HepG2 (cell line): ENCODE data around the gene CLEC4M.

Source experiments
- CHD4 ChIP-seq: fragments of 200-600 bp; sonication (generic); IDR thresholded peaks from 2 replicates; pipeline ENCODE4 v1.7.0; 2017; ENCODE audit warnings: mild to moderate bottlenecking, low read length, borderline replicate concordance
- EP300 ChIP-seq, 3 experiments: sonication (generic) in 1 of 3; formaldehyde crosslinking in 1 of 3; IDR thresholded peaks; 2 replicates each; pipeline versions ENCODE4 v1.5.1 to v1.6.1; 2011 to 2020; ENCODE audit warnings: low read depth in 2 of 3, low read length in 2 of 3, borderline replicate concordance in 1 of 3, improper control_type of control experiment in 1 of 3, mild to moderate bottlenecking in 1 of 3, missing genetic modification reagents in 1 of 3, moderate library complexity in 1 of 3
- TBL1XR1 ChIP-seq: fragments of 150-350 bp; IDR thresholded peaks from 2 replicates; pipeline ENCODE4 v1.6.1; 2014; ENCODE audit warnings: borderline replicate concordance, low read length; ENCODE audit not compliant: partially characterized antibody

GRCh38 chr19:7808108-7808507 is 45.1 kb downstream of the CLEC4M start:
- no peak for TF ChIP-seq EP300 (IDR thresholded peaks at IDR 0.05; ENCODE audit: low read depth in 2 of 2, low read length in 2 of 2)
- TF ChIP-seq EP300 (CRISPR knock-in tag; IDR thresholded peaks at IDR 0.05; ENCODE audit: borderline replicate concordance) = no peak
- TF ChIP-seq TBL1XR1 = no peak
- no peak for TF ChIP-seq CHD4
